ENCODE results near the gene ZC3HAV1L. TPM values are rescaled to one million over a fixed set of nuclear protein-coding genes. Genes with fewer than 3 reads are reported as not detected.

ZC3HAV1L gene
- total and polyA plus RNA-seq, 7 experiments from 2014 or later, result 0.13 to 26.7 (median 0.59) TPM; not detected in 1

- POLR2A ChIA-PET, result interaction anchor here (0.7 to 1.6 kb wide), 6 partner anchors 16 to 88 kb away, joined by 3 to 4 read pairs (median 3); a partner anchor contains a TSS
- H3K4me1 Mint-ChIP-seq, result peaks cover 41 to 84% (median 77%) of the 10 kb centered on the region in 7 donors
- peaks cover 16 to 68% (median 58%) of the 10 kb centered on the region in 5 donors for H3K36me3 Mint-ChIP-seq
- Histone ChIP-seq H3K36me3 (ENCODE audit: control insufficient read depth in 2 of 3, insufficient read depth in 3 of 3, low read length in 3 of 3) (peaks cover 11 to 43% (median 16%) of the 10 kb centered on the region in 3 experiments), H3K27me3 (ENCODE audit: control insufficient read depth in 2 of 2, insufficient read depth in 2 of 2, low read length in 2 of 2) (no peaks in the 10 kb centered on the region), H3K9me3 (ENCODE audit: control insufficient read depth in 2 of 3, low read length in 3 of 3) (no peaks in the 10 kb centered on the region), H3K4me3 (ENCODE audit: low read length) (no peak overlapping the region), H3K4me1 (ENCODE audit: control insufficient read depth in 2 of 2, insufficient read depth in 2 of 2, low read length in 2 of 2) (peaks cover 36 to 38% of the 10 kb centered on the region in 2 donors), H3K27ac (ENCODE audit: low read depth, low read length) (peak overlapping the region; percentile 50)
- H3K9me3 Mint-ChIP-seq, result peaks cover 0 to 10% (median 0%) of the 10 kb centered on the region in 11 donors
- DNase-seq (peak in 3 of 9 donors; percentile 37 to 40 (median 40)), ATAC-seq (peak; percentile 32)
- peak overlapping the region; percentile 47 to 89 (median 81) for H3K27ac Mint-ChIP-seq
- intact Hi-C loops (cut with micrococcal nuclease), result loop anchor here (1.0 to 10.0 kb wide), 10 partner anchors 10 to 297 kb away; partner anchors contain the start of genes FMC1 (in 1 of the 2) and UBN2 (in 1 of the 2)
- no peaks in the 10 kb centered on the region for H3K27me3 Mint-ChIP-seq
- H3K4me3 Mint-ChIP-seq, result peak overlapping the region; percentile 2 to 87 (median 48)
- CTCF ChIA-PET, result interaction anchor here (0.6 kb wide), 1 partner anchor 141 kb away, joined by 3 read pairs; no protein-coding TSS in a partner anchor
These were observed 9.3 kb upstream of the ZC3HAV1L start for GRCh38 chr7:139044813-139045794.

GRCh38 chr7:139043823-139044812 lies 8.3 kb upstream of the ZC3HAV1L start:
- H3K36me3 Mint-ChIP-seq, result peaks cover 7 to 59% (median 48%) of the 10 kb centered on the region in 5 donors

GRCh38 chr7:139041378-139042085 lies 5.7 kb upstream of the ZC3HAV1L start:
- ATAC-seq (peak; percentile 50), DNase-seq (peak in 1 of 9 donors; percentile 24)
- H3K27ac ChIP-seq (ENCODE audit: low read depth, low read length), result no peak overlapping the region
- H3K4me1 ChIP-seq (ENCODE audit: control insufficient read depth in 2 of 2, insufficient read depth in 2 of 2, low read length in 2 of 2), result peaks cover 36% of the 10 kb centered on the region in 2 donors
- Mint-ChIP-seq H3K4me1 (peaks cover 37 to 69% (median 48%) of the 10 kb centered on the region in 7 donors), H3K27me3 (no peaks in the 10 kb centered on the region), H3K4me3 (peak overlapping the region in 7 of 10 donors; percentile 4 to 53 (median 10)), H3K27ac (peak overlapping the region; percentile 32 to 86 (median 76)), H3K36me3 (peaks cover 3 to 41% (median 31%) of the 10 kb centered on the region in 5 donors), H3K9me3 (peaks cover 0 to 10% (median 0%) of the 10 kb centered on the region in 11 donors)
- H3K27me3 ChIP-seq (ENCODE audit: control insufficient read depth in 2 of 2, insufficient read depth in 2 of 2, low read length in 2 of 2), result no peaks in the 10 kb centered on the region
- peaks cover 0 to 13% (median 3%) of the 10 kb centered on the region in 3 experiments for H3K36me3 ChIP-seq (ENCODE audit: control insufficient read depth in 2 of 3, insufficient read depth in 3 of 3, low read length in 3 of 3)
- ChIA-PET CTCF (interaction anchor here (0.6 to 1.5 kb wide), 4 partner anchors 17 to 927 kb away, joined by 3 to 8 read pairs (median 4); no protein-coding TSS in a partner anchor), POLR2A (interaction anchor here (0.6 to 1.6 kb wide), 6 partner anchors 11 to 91 kb away, joined by 3 to 4 read pairs (median 3); no protein-coding TSS in a partner anchor)
- no peak overlapping the region for H3K4me3 ChIP-seq (ENCODE audit: low read length)
- H3K9me3 ChIP-seq (ENCODE audit: control insufficient read depth in 2 of 3, low read length in 3 of 3), result no peaks in the 10 kb centered on the region
- intact Hi-C loops (cut with micrococcal nuclease), result loop anchor here (5.0 to 10.0 kb wide), 4 partner anchors 157 to 301 kb away; partner anchors contain the start of genes FMC1 (in 1 of the 2) and UBN2 (in 1 of the 2)

More at GRCh38 chr7:139043823-139044812, 8.3 kb upstream of the ZC3HAV1L start:
- Histone ChIP-seq H3K9me3 (ENCODE audit: control insufficient read depth in 2 of 3, low read length in 3 of 3) (no peaks in the 10 kb centered on the region), H3K36me3 (ENCODE audit: control insufficient read depth in 2 of 3, insufficient read depth in 3 of 3, low read length in 3 of 3) (peaks cover 5 to 36% (median 12%) of the 10 kb centered on the region in 3 experiments), H3K27me3 (ENCODE audit: control insufficient read depth in 2 of 2, insufficient read depth in 2 of 2, low read length in 2 of 2) (no peaks in the 10 kb centered on the region), H3K27ac (ENCODE audit: low read depth, low read length) (peak overlapping the region; percentile 50), H3K4me1 (ENCODE audit: control insufficient read depth in 2 of 2, insufficient read depth in 2 of 2, low read length in 2 of 2) (peaks cover 36 to 38% of the 10 kb centered on the region in 2 donors), H3K4me3 (ENCODE audit: low read length) (no peak overlapping the region)
- ChIA-PET CTCF (interaction anchor here (0.6 to 1.3 kb wide), 2 partner anchors 51 to 140 kb away, joined by 3 read pairs; no protein-coding TSS in a partner anchor), POLR2A (interaction anchor here (0.7 to 1.6 kb wide), 5 partner anchors 17 to 89 kb away, joined by 3 to 4 read pairs (median 3); a partner anchor contains a TSS)
- peaks cover 35 to 77% (median 67%) of the 10 kb centered on the region in 7 donors for H3K4me1 Mint-ChIP-seq
- H3K9me3 Mint-ChIP-seq, result peaks cover 0 to 10% (median 0%) of the 10 kb centered on the region in 11 donors
- intact Hi-C loops (cut with micrococcal nuclease), result loop anchor here (1.0 to 10.0 kb wide), 9 partner anchors 9 to 298 kb away; partner anchors contain the start of genes FMC1 (in 1 of the 2) and UBN2 (in 1 of the 2)
- ATAC-seq, result peak; percentile 81
- DNase-seq, result peak in 5 of 9 donors; percentile 36 to 71 (median 40)
- H3K27me3 Mint-ChIP-seq, result no peaks in the 10 kb centered on the region
- H3K27ac Mint-ChIP-seq, result peak overlapping the region; percentile 48 to 89 (median 79)
- peak overlapping the region in 9 of 10 donors; percentile 4 to 87 (median 58) for H3K4me3 Mint-ChIP-seq

- no peak overlapping the region for H3K27ac ChIP-seq (ENCODE audit: low read depth, low read length)
- Mint-ChIP-seq H3K4me1 (peaks cover 25 to 58% (median 28%) of the 10 kb centered on the region in 7 donors), H3K27ac (peak overlapping the region in 3 of 9 donors; percentile 2 to 29 (median 10)), H3K36me3 (peaks cover 0 to 16% (median 5%) of the 10 kb centered on the region in 5 donors), H3K4me3 (no peak overlapping the region), H3K9me3 (peaks cover 0 to 10% (median 0%) of the 10 kb centered on the region in 11 donors), H3K27me3 (no peaks in the 10 kb centered on the region)
- H3K4me3 ChIP-seq (ENCODE audit: low read length), result no peak overlapping the region
- no peaks in the 10 kb centered on the region for H3K36me3 ChIP-seq (ENCODE audit: control insufficient read depth in 2 of 3, insufficient read depth in 3 of 3, low read length in 3 of 3)
- H3K9me3 ChIP-seq (ENCODE audit: control insufficient read depth in 2 of 3, low read length in 3 of 3), result no peaks in the 10 kb centered on the region
- ChIA-PET CTCF (interaction anchor here (0.6 kb wide), 1 partner anchor 119 kb away, joined by 4 read pairs; no protein-coding TSS in a partner anchor), POLR2A (interaction anchor here (0.5 kb wide), 1 partner anchor 14 kb away, joined by 3 read pairs; no protein-coding TSS in a partner anchor)
- no peak for DNase-seq
- no peaks in the 10 kb centered on the region for H3K27me3 ChIP-seq (ENCODE audit: control insufficient read depth in 2 of 2, insufficient read depth in 2 of 2, low read length in 2 of 2)
- H3K4me1 ChIP-seq (ENCODE audit: control insufficient read depth in 2 of 2, insufficient read depth in 2 of 2, low read length in 2 of 2), result peaks cover 9 to 17% of the 10 kb centered on the region in 2 donors
- intact Hi-C loops (cut with micrococcal nuclease), result loop anchor here in 1 of 2 donors (5.0 kb wide), 2 partner anchors 136 to 151 kb away; no protein-coding TSS in a partner anchor
- no peak for ATAC-seq
These were observed 2.8 kb upstream of the ZC3HAV1L start for GRCh38 chr7:139038691-139039090.

GRCh38 chr7:139036901-139037300 lies 1.1 kb upstream of the ZC3HAV1L start:
- H3K9me3 ChIP-seq (ENCODE audit: control insufficient read depth in 2 of 3, low read length in 3 of 3), result no peaks in the 10 kb centered on the region
- peaks cover 0 to 13% of the 10 kb centered on the region in 2 donors for H3K4me1 ChIP-seq (ENCODE audit: control insufficient read depth in 2 of 2, insufficient read depth in 2 of 2, low read length in 2 of 2)
- Mint-ChIP-seq H3K27me3 (no peaks in the 10 kb centered on the region), H3K4me1 (peaks cover 17 to 50% (median 23%) of the 10 kb centered on the region in 7 donors), H3K27ac (peak overlapping the region in 1 of 9 donors; percentile 45), H3K4me3 (peak overlapping the region in 7 of 10 donors; percentile 4 to 84 (median 39)), H3K36me3 (peaks cover 0 to 10% (median 0%) of the 10 kb centered on the region in 5 donors), H3K9me3 (peaks cover 0 to 5% (median 0%) of the 10 kb centered on the region in 11 donors)
- ChIA-PET CTCF (no interaction called here), POLR2A (interaction anchor here (0.7 to 0.8 kb wide), 3 partner anchors 58 to 282 kb away, joined by 3 read pairs; no protein-coding TSS in a partner anchor)
- DNase-seq (no peak), ATAC-seq (no peak)
- no peak overlapping the region for H3K27ac ChIP-seq (ENCODE audit: low read depth, low read length)
- H3K4me3 ChIP-seq (ENCODE audit: low read length), result no peak overlapping the region
- no peaks in the 10 kb centered on the region for H3K36me3 ChIP-seq (ENCODE audit: control insufficient read depth in 2 of 3, insufficient read depth in 3 of 3, low read length in 3 of 3)
- intact Hi-C loops (cut with micrococcal nuclease), result loop anchor here in 1 of 2 donors (5.0 kb wide), 2 partner anchors 135 to 150 kb away; no protein-coding TSS in a partner anchor
- H3K27me3 ChIP-seq (ENCODE audit: control insufficient read depth in 2 of 2, insufficient read depth in 2 of 2, low read length in 2 of 2), result no peaks in the 10 kb centered on the region

All from naive thymus-derived CD4-positive, alpha-beta T cell (primary cell).